ENCODE results near the gene PRR5. TPM values are rescaled to one million over a fixed set of nuclear protein-coding genes. Genes with fewer than 3 reads are reported as not detected.

The PRR5 gene
- total and polyA plus RNA-seq, 2 of the 13 experiments (the other 11 are each of a cell fraction or from before 2014, with no cell fraction given), result 11.6 to 27.5 TPM

- Histone ChIP-seq H4K20me1 (ENCODE audit: insufficient read depth, low read length) (0 out of 2 replicates have a peak, but pooled peaks cover 3% of the 10 kb centered on the region), H3K27me3 (ENCODE audit: control insufficient read depth in 1 of 2, insufficient read depth in 2 of 2, low read length in 2 of 2) (no peaks in the 10 kb centered on the region), H2AFZ (ENCODE audit: low read length) (no peak overlapping the region), H3K9me3 (ENCODE audit: low read length) (no peaks in the 10 kb centered on the region), H3K4me2 (ENCODE audit: low read depth, low read length) (no peak overlapping the region), H3K9ac (ENCODE audit: insufficient read depth, low read depth, low read length) (no peak overlapping the region), H3K4me1 (ENCODE audit: insufficient read depth, low read length) (peaks cover 24% of the 10 kb centered on the region), H3K79me2 (ENCODE audit: insufficient read depth, low read length) (no peaks in the 10 kb centered on the region), H3K27ac (ENCODE audit: extremely low read length, insufficient read depth, low read length) (no peak overlapping the region), H3K36me3 (replicated peaks in 1 of 2; ENCODE audit: control insufficient read depth in 1 of 2, insufficient read depth in 2 of 2, low read length in 2 of 2) (peaks cover 11 to 16% of the 10 kb centered on the region in 2 experiments; a peak in 4 of 5 replicates), H3K4me3 (replicated peaks in 1 of 3; ENCODE audit: insufficient read depth in 1 of 3, low read depth in 2 of 3, low read length in 3 of 3) (no peak overlapping the region)
- 100% methylated on average over 5 of the region's 21 CpGs for WGBS (ENCODE audit: low lambda C conversion rate)
- FAIRE-seq (no peak), DNase-seq (ENCODE audit: low spot score) (no peak), ATAC-seq (no peak)
- in situ Hi-C loops (cut with HindIII; ENCODE audit: extremely low pct_ligation_motif_present, low pct_unique_long_range_greater_than_20kb) (no loop called here), intact Hi-C loops (cut with micrococcal nuclease; ENCODE audit: unreplicated experiment) (no loop called here)
- TF ChIP-seq NR2F2 (IDR thresholded peaks at IDR 0.05; ENCODE audit: borderline replicate concordance, low read depth) (no peak), MAZ (IDR thresholded peaks at IDR 0.05; ENCODE audit: borderline replicate concordance, low read depth, low read length) (no peak), MAZ (CRISPR knock-in tag; IDR thresholded peaks at IDR 0.05; ENCODE audit: low read depth) (no peak), TFDP1 (CRISPR knock-in tag; IDR thresholded peaks at IDR 0.05; ENCODE audit: borderline replicate concordance) (no peak), SRY (CRISPR knock-in tag; IDR thresholded peaks at IDR 0.05) (no peak), AGO2 (optimal IDR thresholded peaks at IDR 0.05; ENCODE audit: low read depth, low read length) (peak; percentile 32), NFAT5 (CRISPR knock-in tag; IDR thresholded peaks at IDR 0.05) (no peak)
- POLR2A ChIA-PET, result no interaction called here
- CTCF ChIA-PET (ENCODE audit: low intra/inter-chr PET ratio, low total read pairs), result no interaction called here
- no TSS peak for BruUV-seq (replicated peaks)
Observed at GRCh38 chr22:44727148-44727547, 25.1 kb downstream of the PRR5 start.
